Right lung (tissue), 5 donors: Measurements from ENCODE around the gene HLA-B. TPM values are rescaled to one million over a fixed set of nuclear protein-coding genes. Genes with fewer than 3 reads are reported as not detected.

ENCODE experiments used
- DNase-seq, 2 donors: peaks; one replicate each; pipeline ENCODE4 v3.0.0-alpha.2; 2013
- polyA plus RNA-seq, 5 donors: library from polyadenylated mRNA; unstranded; fragments of 120-200 nt; gene quantifications; one replicate each; pipeline versions ENCODE4 v1.2.1 to v1.2.3, GENCODE V29; 2013; ENCODE audit warnings: inconsistent platforms in 1 of 5, low replicate concordance in 1 of 5; ENCODE audit not compliant: insufficient read length in 5 of 5, insufficient read depth in 1 of 5

The HLA-B gene
- polyA plus RNA-seq, 5 donors, result 302 to 419 (median 365) TPM

GRCh38 chr6:31354864-31355582, 2.0 kb downstream of the HLA-B start:
- no peak for DNase-seq

- DNase-seq, result no peak
Measured at GRCh38 chr6:31354158-31354863, 2.7 kb downstream of the HLA-B start.

- DNase-seq, result no peak
Measured at GRCh38 chr6:31353384-31353945, 3.5 kb downstream of the HLA-B start.

GRCh38 chr6:31352683-31353383, 4.1 kb downstream of the HLA-B start:
- DNase-seq, result no peak

- DNase-seq, result no peak
Measured at GRCh38 chr6:31352310-31352682, 4.7 kb downstream of the HLA-B start.

- no peak for DNase-seq
Measured at GRCh38 chr6:31351401-31352309, 5.3 kb downstream of the HLA-B start.

GRCh38 chr6:31351033-31351380, 6.0 kb downstream of the HLA-B start:
- no peak for DNase-seq

- no peak for DNase-seq
Measured at GRCh38 chr6:31350196-31351032, 6.6 kb downstream of the HLA-B start.

GRCh38 chr6:31349301-31349700, 7.7 kb downstream of the HLA-B start:
- DNase-seq, result no peak

GRCh38 chr6:31345026-31345730, 11.8 kb downstream of the HLA-B start:
- no peak for DNase-seq

- no peak for DNase-seq
Measured at GRCh38 chr6:31340228-31340627, 16.8 kb downstream of the HLA-B start.

- DNase-seq, result no peak
Measured at GRCh38 chr6:31339210-31339609, 17.8 kb downstream of the HLA-B start.

- no peak for DNase-seq
Measured at GRCh38 chr6:31336896-31337496, 20.0 kb downstream of the HLA-B start.

GRCh38 chr6:31332637-31333602, 24.1 kb downstream of the HLA-B start:
- DNase-seq, result no peak

GRCh38 chr6:31328355-31328960, 28.5 kb downstream of the HLA-B start:
- DNase-seq, result no peak

- DNase-seq, result no peak
Measured at GRCh38 chr6:31321820-31322219, 35.2 kb downstream of the HLA-B start.

GRCh38 chr6:31321005-31321707, 35.8 kb downstream of the HLA-B start:
- no peak for DNase-seq
